ENCODE results near the gene ACKR2.

The ACKR2 gene

GRCh38 chr3:42892807-42893206 lies 83.6 kb downstream of the ACKR2 start:
- DNase-seq: no peak

GRCh38 chr3:42894698-42895579 lies 85.7 kb downstream of the ACKR2 start:
- DNase-seq: no peak

GRCh38 chr3:42895580-42895868 lies 86.3 kb downstream of the ACKR2 start:
- DNase-seq: no peak

GRCh38 chr3:42898896-42899675 lies 89.8 kb downstream of the ACKR2 start:
- no peak for DNase-seq

- peak; percentile 35 for DNase-seq
These were observed 91.2 kb downstream of the ACKR2 start for GRCh38 chr3:42900226-42901072.

- peak; percentile 47 for DNase-seq
These were observed 91.8 kb downstream of the ACKR2 start for GRCh38 chr3:42901073-42901415.

- no peak for DNase-seq
These were observed 93.0 kb downstream of the ACKR2 start for GRCh38 chr3:42902257-42902656.

GRCh38 chr3:42904076-42904475 lies 94.8 kb downstream of the ACKR2 start:
- DNase-seq: no peak

- no peak for DNase-seq
These were observed 96.5 kb downstream of the ACKR2 start for GRCh38 chr3:42905740-42906069.

GRCh38 chr3:42906070-42906847 lies 97.0 kb downstream of the ACKR2 start, which contains the start of gene ZNF662:
Gene ZNF662 (plus strand): TSS chr3:42906142. CDS start chr3:42908115, 1,973 bp downstream.
- DNase-seq: no peak

GRCh38 chr3:42906848-42907183 lies 97.6 kb downstream of the ACKR2 start:
- DNase-seq: no peak

GRCh38 chr3:42908675-42909074 lies 99.4 kb downstream of the ACKR2 start:
- no peak for DNase-seq

GRCh38 chr3:42911551-42911950 lies 102.3 kb downstream of the ACKR2 start:
- DNase-seq: no peak

- no peak for DNase-seq
These were observed 105.7 kb downstream of the ACKR2 start for GRCh38 chr3:42914771-42915515.
